Lower leg skin (tissue), 4 donors: ENCODE results near the gene UBE2G2. TPM values are rescaled to one million over a fixed set of nuclear protein-coding genes. Genes with fewer than 3 reads are reported as not detected.
A peak's percentile ranks its signal among the peaks of the same experiment; 100 is the strongest.

Experiments
- DNase-seq, 2 donors: peaks; one replicate each; pipeline ENCODE4 v3.0.0-alpha.2; 2019; ENCODE audit warnings: low spot score in 2 of 2
- H3K4me3 ChIP-seq: fragments of 200-600 bp; sonication (generic); 2 replicates; pipeline ENCODE4 v1.5.1; 2017; ENCODE audit warnings: mild to moderate bottlenecking, low read depth; ENCODE audit not compliant: poor library complexity, severe bottlenecking
- POLR2A ChIP-seq, 2 donors: fragments of 450-650 bp; IDR thresholded peaks; one replicate each; pipeline ENCODE4 v1.6.1; 2016 to 2017; ENCODE audit warnings: antibody characterized with exemption in 2 of 2, mild to moderate bottlenecking in 1 of 2, moderate library complexity in 1 of 2
- WGBS, 2 donors: methylation state at CpG; one replicate each; pipeline ENCODE4 v1.1.5; 2018; 5-methylcytosine and 5-hydroxymethylcytosine counted together
- intact Hi-C: fragments of 100-400 bp; cut with DNase I; formaldehyde crosslinking; loops from one replicate; pipeline ENCODE4 v1.15.0; 2023; ENCODE audit warnings: low total_unique reads
- total RNA-seq, 4 donors: library from RNA; depleted of rRNA; stranded (reverse); fragments of >200 nt; gene quantifications; one replicate each; pipeline ENCODE4 v1.1.0, GENCODE V29; 2016
- TF ChIP-seq, protein P1 (sequence below), 3 donors: fragments of 450-650 bp; IDR thresholded peaks; one replicate each; pipeline ENCODE4 v1.5.1; 2016; ENCODE audit warnings: antibody characterized with exemption in 3 of 3, mild to moderate bottlenecking in 3 of 3, moderate library complexity in 2 of 3

The UBE2G2 gene
- total RNA-seq, 4 donors from 2014 or later, result 37.2 to 61.8 (median 49.8) TPM

DNA sequence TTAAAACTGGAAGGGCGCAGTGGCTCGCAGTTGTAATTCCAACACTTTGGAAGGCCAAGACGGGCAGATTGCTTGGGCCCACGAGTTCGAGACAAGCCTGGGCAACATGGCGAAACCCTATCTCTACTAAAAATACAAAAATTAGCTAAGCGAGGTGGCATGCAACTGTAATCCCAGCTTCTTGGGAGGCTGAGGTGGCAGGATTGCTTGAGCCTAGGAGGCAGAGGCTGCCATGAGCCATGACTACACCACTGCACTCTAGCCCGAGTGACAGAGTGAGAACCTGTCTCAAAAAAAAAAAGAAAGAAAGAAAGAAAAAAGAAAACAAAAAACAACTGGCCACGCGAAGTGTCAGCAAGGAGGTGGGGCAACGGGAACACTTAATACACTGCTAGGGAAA is 6.3 kb downstream of the UBE2G2 start:
- H3K4me3 ChIP-seq, result no peak overlapping the region
- TF ChIP-seq POLR2A (IDR thresholded peaks at IDR 0.05), result no peak
- TF ChIP-seq, protein P1, sequence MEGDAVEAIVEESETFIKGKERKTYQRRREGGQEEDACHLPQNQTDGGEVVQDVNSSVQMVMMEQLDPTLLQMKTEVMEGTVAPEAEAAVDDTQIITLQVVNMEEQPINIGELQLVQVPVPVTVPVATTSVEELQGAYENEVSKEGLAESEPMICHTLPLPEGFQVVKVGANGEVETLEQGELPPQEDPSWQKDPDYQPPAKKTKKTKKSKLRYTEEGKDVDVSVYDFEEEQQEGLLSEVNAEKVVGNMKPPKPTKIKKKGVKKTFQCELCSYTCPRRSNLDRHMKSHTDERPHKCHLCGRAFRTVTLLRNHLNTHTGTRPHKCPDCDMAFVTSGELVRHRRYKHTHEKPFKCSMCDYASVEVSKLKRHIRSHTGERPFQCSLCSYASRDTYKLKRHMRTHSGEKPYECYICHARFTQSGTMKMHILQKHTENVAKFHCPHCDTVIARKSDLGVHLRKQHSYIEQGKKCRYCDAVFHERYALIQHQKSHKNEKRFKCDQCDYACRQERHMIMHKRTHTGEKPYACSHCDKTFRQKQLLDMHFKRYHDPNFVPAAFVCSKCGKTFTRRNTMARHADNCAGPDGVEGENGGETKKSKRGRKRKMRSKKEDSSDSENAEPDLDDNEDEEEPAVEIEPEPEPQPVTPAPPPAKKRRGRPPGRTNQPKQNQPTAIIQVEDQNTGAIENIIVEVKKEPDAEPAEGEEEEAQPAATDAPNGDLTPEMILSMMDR (IDR thresholded peaks at IDR 0.05), result no peak
- intact Hi-C loops, result no loop called here
- DNase-seq, result no peak
- 91% methylated on average over 11 of the region's 11 CpGs for WGBS, 2 donors

DNA sequence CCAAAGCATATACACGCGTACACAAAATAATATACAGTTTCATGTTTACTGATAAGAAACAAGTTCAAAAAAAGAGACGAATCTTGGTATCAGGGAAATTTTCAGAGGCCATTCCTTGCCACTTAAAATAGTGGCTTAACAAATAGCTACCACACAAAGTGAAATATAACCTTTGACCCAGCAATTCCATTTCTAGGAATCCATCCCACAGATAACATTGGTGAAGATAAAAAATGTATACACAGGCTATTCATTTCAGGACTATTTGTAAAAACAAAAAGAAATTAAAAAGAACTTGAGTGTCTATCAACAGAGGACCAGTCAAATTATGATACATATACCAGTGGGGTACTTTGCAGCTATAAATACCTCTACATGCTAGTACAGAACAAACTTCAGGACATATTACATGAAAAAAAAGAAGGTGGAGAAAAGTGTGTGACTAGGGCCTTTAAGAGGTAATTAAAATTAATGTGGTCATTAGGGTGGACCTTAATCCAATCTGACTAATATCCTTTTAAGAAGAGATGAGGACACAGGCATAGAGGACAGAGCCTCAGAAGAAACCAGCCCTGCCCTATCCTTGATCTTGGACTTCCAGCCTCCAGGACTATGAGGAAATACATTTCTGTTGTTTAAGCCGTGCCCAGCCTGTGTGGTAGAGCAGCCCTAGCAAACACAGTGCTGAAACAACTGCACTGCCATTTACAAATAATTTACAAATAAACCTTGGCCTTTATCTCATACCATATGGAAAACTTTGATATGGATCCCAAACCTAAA is 7.8 kb downstream of the UBE2G2 start:
- no peak for TF ChIP-seq POLR2A (IDR thresholded peaks at IDR 0.05)
- TF ChIP-seq, protein P1 (IDR thresholded peaks at IDR 0.05), result no peak
- intact Hi-C loops, result loop anchor here (5.0 kb wide), 1 partner anchor 281 kb away; no protein-coding TSS in a partner anchor
- no peak for DNase-seq
- no peak overlapping the region for H3K4me3 ChIP-seq
- 21 to 31% methylated on average over 4 of the region's 4 CpGs for WGBS, 2 donors

DNA sequence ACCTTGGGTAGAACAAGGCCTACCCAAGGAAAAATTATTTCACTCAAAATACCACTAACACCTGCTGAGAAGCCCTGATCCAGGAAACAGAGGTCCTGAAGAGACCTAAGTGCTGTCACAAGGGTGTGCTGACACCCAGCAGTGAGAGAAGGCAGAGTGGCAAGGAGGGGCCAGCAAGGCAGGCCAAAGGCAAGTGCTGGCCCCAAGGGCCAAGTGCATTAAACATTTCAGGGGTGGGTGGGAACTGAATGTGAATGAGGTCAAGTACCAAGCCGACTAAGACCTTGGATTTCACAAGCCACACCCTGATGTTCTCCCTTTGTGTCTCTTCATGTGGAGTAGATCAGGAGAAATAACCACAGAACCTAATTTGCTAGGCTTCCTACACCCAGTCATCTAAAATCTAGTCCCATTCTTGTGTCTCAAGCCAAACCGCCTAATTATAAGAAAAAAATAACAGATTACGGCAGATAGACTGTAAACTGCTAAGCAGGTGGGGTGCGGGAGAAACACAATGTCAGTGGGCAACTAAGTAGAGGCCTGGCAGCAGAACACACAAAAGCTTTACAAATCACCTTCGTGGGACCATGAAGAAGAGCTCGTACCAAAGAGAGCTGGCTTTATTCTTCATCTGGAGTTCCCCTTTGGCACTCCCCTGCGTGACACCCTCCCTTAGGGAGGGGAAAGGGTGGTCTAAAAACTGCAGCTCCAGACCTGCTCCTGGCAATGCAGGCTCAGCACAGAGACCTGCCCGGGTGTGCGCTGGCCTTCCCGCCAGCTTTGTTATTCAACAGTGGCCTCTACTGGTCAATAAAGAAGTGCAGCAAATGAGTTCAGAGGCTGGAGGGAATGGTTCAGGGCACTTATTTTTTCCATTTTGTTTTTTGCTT is 8.7 kb downstream of the UBE2G2 start:
- WGBS, 2 donors, result 9 to 12% methylated on average over 10 of the region's 10 CpGs
- DNase-seq, result no peak
- intact Hi-C loops, result loop anchor here (5.0 kb wide), 1 partner anchor 281 kb away; no protein-coding TSS in a partner anchor
- TF ChIP-seq, protein P1 (IDR thresholded peaks at IDR 0.05), result peak in 1 of 3 donors; percentile 45
- TF ChIP-seq POLR2A (IDR thresholded peaks at IDR 0.05), result no peak
- no peak overlapping the region for H3K4me3 ChIP-seq

DNA sequence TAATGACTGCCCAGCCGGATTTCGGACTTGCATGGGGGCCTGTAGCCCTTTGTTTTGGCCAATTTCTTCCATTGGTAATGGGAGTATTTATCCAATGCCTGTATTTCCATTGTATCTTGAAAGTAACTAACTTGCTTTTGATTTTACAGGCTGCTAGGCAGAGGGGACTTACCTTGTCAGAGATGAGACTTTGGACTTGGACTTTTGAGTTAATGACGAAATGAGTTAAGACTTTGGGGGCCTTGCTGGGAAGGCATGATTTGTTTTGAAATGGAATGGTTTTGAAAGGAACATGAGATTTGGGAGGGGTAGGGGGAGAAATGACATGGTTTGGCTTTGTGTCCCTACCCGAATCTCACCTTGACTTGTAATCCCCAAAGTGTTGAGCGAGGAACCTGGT is 9.6 kb downstream of the UBE2G2 start:
- no peak for TF ChIP-seq POLR2A (IDR thresholded peaks at IDR 0.05)
- TF ChIP-seq, protein P1 (IDR thresholded peaks at IDR 0.05), result no peak
- intact Hi-C loops, result loop anchor here (5.0 kb wide), 1 partner anchor 280 kb away; no protein-coding TSS in a partner anchor
- 96% methylated on average over 5 of the region's 5 CpGs for WGBS, 2 donors
- no peak overlapping the region for H3K4me3 ChIP-seq
- no peak for DNase-seq

DNA sequence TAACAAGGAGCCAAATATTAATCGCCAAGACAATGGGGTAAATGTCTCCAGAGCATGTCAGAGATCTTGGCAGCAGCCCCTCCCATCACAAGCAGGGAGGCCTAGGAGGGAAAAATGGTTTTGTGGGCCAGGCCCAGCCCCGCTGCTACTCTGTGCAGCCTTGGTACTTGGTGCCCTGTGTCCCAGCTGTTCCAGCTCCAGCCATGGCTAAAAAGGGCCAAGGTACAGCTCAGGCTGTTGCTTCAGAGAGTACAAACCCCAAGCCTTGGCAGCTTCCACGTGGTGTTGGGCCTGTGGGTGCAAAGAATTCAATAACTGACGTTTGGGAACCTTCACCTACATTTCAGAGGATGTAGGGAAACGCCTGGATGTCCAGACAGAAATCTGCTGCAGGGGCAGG is 10.4 kb downstream of the UBE2G2 start:
- no peak for TF ChIP-seq POLR2A (IDR thresholded peaks at IDR 0.05)
- TF ChIP-seq, protein P1 (IDR thresholded peaks at IDR 0.05), result no peak
- WGBS, 2 donors, result 61 to 63% methylated on average over 5 of the region's 5 CpGs
- DNase-seq, result no peak
- intact Hi-C loops, result loop anchor here (5.0 kb wide), 1 partner anchor 279 kb away; no protein-coding TSS in a partner anchor
- H3K4me3 ChIP-seq, result no peak overlapping the region
